ENCODE data around the gene ARMC3.

The ARMC3 gene

DNA sequence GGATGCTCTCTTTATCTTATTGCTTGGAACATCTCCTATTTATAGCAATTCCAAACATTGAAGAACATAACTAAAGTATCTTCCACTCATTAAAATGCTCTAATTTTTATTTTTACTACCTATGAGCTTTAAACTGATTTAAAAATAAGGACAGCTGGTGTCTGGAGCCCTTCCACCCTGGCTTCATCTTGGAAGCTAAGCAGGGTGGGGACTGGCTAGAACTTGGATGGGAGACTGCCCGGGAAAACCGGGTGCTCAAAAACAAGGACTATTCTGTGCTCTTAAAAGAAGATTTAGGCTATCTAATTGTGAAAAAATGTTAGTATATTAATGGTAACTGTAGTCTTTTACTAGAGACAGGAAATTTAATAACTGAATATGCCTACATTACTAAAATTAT lies 69.2 kb downstream of the ARMC3 start:
- no peak for DNase-seq

- DNase-seq, result no peak
Measured at GRCh38 chr10:22998091-22998490, 70.2 kb downstream of the ARMC3 start.

DNA sequence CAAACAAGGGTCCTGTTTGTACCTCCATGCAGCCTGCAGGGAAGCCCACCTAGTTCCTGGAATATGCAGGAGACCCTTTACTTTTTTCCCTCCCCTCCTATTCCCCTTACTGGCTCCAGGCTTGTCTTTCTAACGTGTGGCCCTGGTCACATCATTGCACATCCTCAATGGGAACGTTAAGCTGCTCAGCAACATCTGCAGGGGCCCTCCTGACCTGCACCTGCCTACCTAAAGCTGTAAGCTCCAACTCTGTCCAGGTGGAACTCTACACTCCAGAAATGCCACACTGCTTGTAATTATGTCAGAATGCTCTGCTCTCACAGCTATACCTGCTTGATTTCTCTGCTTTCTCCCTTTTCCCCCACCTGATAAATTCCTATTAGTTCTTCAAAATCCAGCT lies 72.1 kb downstream of the ARMC3 start:
- no peak for DNase-seq

- DNase-seq, result no peak
Measured at GRCh38 chr10:23001901-23002516, 74.2 kb downstream of the ARMC3 start.

DNA sequence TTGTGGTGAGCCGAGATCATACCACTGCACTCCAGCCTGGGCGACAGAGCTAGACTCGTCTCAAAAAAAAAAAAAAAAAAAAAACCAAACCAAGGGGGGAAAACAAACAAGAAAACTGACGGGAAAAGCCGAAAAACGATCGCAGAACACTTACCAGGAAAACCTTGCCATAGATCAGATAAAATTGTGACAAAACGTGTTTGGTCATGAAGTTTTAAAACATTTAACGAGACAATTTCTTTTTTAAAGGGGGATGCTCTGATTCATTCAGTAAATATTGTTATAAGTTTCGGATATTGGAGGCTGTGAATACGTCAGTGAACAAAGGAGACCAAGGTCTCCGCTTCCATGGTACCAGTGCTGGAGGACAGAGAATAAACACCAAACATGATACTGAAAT lies 77.3 kb downstream of the ARMC3 start:
- no peak for DNase-seq

DNA sequence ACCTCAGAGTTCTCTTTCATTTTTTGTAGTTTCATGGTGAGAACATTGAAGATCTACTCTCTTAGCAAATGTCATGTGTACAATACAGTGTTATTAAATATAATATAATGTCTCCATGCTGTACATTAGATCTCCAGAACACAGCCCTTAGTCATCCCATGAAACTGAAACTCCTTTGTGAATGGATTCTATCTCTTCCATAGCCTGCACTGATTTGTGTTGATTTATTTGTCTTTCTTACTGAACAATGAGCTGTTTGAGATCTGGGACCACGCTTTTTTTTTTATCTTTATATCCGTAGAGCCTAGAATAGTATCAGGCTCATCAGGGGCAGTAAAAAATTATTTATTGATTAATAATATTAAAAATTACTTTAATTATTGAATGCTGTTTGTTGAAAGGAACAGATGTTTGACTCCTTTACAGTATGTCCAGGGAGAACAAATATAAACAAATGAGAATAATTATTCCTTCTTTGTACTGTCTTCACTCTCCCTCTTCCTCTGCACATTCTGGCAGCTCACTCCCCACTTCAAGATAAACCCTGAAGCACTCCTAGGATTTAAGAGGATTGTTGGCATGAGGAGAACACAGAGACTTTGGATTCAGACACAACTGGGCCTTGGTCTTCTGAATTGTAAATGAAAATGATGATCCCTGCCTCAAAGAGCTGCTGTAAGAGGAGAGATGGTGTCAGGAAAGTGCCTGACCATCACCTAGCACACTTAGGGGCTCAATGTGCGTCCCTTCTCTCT lies 85.9 kb downstream of the ARMC3 start:
- no peak for DNase-seq

DNA sequence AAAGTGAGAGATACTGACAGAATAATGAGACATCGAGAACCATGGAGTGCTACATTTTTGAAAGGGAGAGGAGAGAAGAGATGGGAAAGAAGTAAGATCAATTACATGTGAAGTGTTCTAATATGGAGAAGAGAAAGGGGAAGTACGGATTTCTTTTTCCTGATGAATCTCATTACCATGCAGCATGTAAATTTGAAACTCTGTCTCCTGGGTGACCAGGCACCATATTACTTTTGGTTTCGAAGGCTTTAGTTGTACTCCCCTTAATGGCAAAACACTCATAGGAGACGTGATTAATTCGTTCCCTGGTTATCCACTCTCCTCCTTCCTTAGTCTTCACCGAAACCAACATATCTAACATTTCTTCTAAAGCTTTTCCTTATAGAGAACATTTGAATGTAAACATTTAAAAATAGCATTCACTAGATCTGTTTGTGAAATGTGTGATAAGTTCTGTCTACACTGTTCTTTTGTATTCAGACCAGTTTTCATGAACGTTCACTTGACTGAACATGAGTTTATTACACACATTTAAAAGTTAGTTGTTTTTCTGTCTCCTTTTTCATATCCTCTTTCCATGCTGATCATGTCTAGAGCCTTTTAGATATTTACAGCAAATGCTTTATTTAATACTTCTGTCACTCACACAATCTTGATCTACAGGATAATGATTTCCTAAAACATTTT lies 87.3 kb downstream of the ARMC3 start:
- DNase-seq, result no peak

DNA sequence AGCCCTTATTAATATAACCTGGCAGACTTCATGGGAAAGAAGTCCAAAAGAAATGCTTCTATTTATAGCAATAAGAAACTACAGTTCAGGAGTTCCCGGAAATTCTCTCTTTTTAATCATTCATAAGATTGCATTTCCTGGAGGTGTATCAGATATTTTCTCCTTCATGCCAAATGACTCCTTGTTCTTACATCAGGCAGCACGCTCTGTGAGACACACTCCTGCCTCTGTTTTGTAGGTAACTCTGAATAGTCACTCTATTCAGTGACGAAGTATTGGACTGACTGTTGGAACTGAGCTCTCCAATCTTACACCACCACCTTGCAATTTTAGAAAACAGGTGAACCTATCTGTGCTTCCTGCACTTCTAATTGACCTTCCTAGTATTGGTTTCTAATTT lies 88.8 kb downstream of the ARMC3 start:
- DNase-seq, result no peak

- no peak for DNase-seq
Measured at GRCh38 chr10:23019633-23020032, 91.8 kb downstream of the ARMC3 start.

DNA sequence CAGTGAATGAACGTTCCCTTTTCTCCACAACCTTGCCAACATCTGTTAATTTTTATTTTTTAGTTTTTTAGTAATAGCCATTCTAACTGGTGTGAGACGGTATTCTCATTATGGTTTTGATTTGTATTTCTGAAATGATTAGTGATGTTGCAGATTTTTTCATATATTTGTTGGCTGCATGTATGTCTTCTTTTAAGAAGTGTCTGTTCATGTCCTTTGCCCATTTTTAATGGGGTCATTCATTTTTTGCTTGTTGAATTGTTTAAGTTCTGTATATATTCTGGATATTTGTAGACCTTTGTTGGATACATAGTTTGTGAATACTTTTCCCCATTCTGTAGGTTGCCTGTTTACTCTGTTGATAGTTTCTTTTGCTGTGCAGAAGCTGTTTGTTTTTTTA lies 93.6 kb downstream of the ARMC3 start:
- DNase-seq, result no peak

- no peak for DNase-seq
Measured at GRCh38 chr10:23024002-23024401, 96.1 kb downstream of the ARMC3 start.

GRCh38 chr10:23031318-23031717 lies 103.5 kb downstream of the ARMC3 start:
- DNase-seq, result no peak

DNA sequence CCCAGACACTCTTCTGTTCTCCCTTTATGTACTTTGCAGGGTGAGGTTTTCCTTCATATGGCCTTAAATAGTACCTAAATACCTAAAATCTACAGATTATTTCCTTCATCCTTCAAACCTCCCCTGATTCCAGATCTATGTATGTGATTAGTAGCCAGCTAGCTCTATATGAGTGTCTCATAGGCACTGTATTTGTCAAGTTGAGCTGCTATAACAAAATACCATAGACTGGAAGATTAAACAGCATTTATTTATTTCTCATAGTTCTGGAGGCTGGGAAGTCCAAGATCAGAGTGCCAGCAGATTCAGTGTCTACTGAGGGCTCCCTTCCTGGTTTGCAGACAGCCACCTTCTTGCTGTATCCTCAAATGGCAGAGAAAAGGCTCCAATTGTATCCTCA lies 106.9 kb downstream of the ARMC3 start:
- DNase-seq, result no peak

DNA sequence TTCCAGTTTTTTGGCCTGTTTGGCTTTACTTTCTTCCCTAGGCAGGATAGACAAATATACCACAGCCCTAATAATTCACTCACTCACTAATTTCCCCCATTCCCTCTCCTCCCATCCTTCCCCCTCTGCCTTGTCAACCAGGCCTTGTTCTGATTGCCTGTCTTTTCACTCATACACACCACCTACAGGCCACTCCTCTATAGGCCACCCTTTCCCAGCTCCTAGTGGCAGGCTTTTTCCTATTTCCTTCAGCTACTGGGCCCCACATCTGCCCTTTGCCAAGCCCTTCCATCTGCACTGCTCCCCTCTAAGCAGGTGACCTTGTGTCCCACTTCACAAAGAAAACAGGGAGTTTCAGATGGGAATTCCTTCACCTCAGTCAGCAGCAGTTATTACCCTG lies 107.7 kb downstream of the ARMC3 start:
- DNase-seq, result no peak

DNA sequence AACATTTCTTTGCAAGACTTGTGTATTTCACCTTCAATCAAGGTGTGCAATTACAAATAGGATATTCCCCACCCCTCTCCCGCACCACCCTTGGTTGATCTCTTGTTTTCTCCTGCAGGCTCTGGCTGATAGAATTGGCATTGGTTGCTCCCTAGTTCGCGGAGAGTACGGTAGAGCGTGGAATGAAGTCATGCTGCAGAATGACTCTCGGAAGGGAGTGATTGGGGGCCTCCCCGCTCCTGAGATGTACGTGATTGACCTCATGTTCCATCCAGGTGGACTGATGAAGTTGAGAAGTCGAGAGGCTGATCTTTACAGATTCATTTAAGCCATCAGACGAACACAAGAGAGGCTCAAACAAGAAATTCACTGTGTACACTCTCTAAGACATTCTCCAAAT lies 109.3 kb downstream of the ARMC3 start:
- DNase-seq, result no peak

DNA sequence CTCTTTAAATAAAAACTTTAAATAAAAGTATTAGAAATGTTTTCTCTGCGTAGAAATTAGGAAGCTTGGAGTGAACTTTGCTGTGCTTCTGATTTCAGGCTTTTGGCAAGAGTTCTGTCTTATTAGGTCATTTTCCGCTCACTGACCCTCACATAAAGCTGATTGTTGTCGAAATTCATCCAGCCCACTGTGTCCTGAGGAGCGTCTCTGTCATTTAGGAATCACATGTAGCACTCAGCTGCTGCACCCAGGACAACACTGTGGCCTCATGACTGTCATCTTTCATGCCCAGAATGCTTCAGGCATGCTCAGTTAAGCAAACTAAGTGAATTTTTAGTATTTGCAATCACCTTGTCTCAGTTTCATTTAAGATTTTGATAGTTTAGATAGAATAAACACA lies 109.7 kb downstream of the ARMC3 start:
- DNase-seq, result no peak

DNA sequence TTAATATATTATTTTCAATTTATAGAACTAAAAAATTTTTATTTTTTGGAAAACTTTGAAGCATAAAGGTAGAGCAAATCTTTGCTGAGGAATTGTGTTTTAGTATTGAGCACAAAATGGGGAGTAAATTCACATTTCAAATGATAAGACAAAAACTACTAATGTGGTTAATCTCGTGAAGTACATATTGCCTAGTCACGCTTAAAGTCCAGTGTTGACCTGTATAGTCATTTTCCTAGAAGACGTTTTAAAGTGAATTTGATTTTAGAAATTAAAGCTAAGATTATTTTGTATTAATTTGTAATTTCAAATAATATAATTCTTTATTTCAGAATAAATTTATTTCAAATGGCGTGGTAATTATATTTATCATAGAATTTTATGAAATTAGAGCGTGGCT lies 110.3 kb downstream of the ARMC3 start:
- DNase-seq, result no peak

- no peak for DNase-seq
Measured at GRCh38 chr10:23040002-23040401, 112.1 kb downstream of the ARMC3 start.

- no peak for DNase-seq
Measured at GRCh38 chr10:23046027-23046426, 118.2 kb downstream of the ARMC3 start.

- no peak for DNase-seq
Measured at GRCh38 chr10:23047201-23048050, 119.6 kb downstream of the ARMC3 start.

- no peak for DNase-seq
Measured at GRCh38 chr10:23048191-23048590, 120.3 kb downstream of the ARMC3 start.

GRCh38 chr10:23051278-23051677 lies 123.4 kb downstream of the ARMC3 start:
- no peak for DNase-seq

DNA sequence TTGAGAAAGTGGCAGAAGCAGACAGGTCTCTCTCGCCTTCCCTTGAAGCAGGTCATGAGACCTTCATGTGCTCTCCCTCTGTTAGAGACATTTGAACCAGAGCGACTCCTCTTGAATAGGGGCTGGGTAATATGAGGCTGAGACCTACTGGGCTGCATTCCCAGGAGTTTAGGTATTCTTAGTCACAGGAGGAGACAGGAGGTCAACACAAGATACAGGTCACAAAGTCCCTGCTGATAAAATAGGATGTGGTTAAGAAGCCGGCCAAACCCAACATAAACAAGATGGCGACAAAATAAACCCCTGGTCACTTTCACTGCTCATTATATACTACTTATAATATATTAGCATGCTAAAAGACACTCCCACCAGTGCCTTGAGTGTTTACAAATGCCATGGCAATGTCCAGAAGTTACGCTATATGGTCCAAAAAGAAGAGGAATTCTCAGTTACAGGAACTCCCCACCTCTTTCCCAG lies 124.0 kb downstream of the ARMC3 start:
- DNase-seq, result no peak
